T-helper 2 cell (primary cell): Measurements from ENCODE around the gene A4GNT.
"Not testable (repeated sequence)": the region's sequence is repeated elsewhere in the genome, so short reads cannot be mapped to it uniquely, and the experiment has no call there.

Experiments used
- DNase-seq, 5 experiments: peaks; one replicate each; pipeline versions ENCODE4 v3.0.0 to v3.0.0-alpha.2; 2012 to 2022
- total RNA-seq, 2 donors: gene quantifications; one replicate each; lab custom pipeline; 2026; lab: John Stamatoyannopoulos, UW

A4GNT gene
- 0 reads per million in 2 donors for total RNA-seq

DNA sequence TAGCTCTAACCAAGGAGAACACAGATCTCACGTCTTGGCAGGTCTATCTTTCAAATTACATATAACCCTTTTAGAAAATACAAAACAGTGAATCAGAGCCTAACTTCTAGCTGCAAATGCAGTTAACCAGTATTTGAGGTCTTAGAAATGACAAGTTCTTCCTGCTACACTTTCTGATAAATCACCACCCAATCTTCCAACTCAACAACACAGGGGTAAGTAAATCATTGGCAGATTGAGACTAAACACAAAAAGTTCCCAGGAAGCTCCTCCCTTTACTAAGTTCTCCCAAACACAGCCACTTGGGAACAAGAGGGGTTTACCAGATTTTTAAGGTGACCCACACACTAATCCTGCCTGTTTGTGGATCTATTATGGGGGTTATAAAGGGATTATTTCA lies at the start of gene A4GNT:
Gene A4GNT, minus strand, starts transcription at position 152 of the 400 bp plus-strand sequence. CDS start 1,134 bp downstream, outside the sequence.
- DNase-seq, result no peak

DNA sequence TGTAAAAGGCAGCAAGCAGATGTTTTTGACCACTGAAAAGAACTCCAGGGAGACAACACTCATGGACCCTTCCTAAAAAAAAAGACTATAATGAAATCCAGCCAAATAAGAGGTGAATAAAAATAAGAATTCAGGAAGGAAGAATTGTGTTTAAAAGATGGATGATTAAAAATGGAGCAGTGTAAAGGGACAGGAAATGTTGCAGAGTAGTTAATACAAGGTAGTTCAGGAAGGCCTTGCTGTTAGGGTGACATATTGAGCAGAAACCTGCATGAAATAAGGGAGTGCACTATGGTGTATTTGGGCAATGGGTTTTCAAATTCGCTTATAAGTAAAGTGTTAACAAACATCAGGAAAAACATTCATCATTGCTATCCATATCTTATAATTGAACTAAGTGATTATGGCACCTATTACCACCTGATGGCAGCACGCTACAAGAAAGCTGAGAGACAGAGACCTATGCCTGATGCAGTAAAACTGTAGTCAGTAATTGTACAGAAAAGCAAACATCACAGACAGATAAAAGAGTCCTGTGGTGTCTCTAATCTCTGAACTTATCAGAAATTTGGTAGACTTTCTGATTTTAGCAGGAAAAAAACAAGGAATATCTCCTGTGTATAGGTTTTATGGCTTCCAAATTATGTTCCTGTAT lies 48.3 kb upstream of the A4GNT start:
- DNase-seq, result peak in 1 of 5 experiments; percentile 67

DNA sequence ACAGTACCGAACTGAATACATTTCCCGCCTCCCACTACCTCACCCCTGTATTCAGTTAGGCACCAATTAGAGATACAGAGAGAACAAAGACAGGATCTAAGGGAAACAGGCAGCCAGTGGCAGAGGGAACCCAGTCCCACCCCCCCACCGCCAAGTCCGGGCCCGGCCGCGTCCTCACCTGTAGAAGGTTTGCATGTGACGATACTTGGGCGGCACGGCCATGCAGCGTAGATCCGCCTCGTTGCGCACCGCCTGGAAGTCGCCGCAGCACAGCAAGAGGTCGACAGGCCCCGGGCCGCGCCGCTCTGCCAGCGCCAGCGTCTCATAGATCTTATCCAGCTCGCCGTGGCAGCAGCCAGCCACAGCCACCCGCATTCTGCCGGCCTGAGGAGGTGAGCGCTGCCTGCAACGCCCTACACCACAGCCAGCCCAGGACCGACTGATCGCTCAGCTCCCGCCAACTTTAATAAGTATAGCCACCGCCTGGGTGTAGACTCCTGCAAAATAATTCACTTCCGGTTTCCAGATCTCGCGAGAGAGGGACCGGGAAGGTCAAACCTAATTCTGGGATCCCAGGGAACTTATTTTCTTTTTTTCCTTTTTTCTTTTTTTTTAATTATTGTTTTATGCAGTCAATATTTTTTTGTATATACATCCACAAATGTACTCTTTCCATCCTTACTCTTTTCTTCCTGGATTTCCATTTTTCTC lies 42.4 kb upstream of the A4GNT start, which contains the start of gene DBR1:
Gene DBR1, minus strand, starts transcription at position 501 of the 711 bp plus-strand sequence. Its CDS starts 126 bp downstream, at position 375.
- peak; percentile 33 to 86 (median 64) for DNase-seq

GRCh38 chr3:138173769-138174420 lies 41.7 kb upstream of the A4GNT start:
- peak in 1 of 5 experiments; percentile 12 for DNase-seq

DNA sequence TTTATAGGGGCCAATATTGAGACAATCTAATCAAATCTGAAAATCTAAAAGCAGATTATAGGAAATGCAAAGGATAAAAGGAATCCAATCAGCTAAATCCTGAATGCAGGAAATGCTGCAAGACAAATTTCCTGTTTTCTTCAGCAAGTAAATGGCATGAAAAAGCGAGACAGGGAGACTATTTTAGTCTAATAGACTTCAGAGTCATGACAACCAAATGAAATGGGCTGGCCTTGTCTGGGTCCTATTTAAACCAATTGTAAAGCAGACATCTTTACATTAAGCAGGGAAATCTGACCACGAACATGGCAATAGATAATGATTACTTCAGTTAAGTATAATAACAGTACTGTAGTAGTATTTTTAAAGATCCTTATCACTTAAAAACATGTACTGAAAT lies 40.4 kb upstream of the A4GNT start:
- DNase-seq, result peak in 1 of 5 experiments; percentile 27

DNA sequence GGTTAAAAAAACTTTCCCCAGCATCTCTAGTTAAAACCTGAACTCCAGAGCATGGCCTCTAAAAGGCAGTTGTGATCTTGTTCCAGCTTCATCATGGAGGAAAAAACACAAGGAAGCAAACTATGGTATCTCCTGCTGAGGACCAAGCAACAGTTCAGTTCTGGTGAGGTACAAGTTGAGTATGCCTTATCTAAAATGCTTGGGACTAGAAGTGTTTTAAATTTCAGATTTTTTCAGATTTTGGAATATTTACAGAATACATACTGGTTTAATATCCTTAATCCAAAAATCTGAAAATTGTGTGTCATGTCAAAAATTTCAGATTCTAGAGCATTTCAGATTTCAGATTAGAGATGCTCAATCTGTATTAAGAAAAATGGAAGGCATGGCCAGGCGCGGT lies 32.9 kb upstream of the A4GNT start:
- no peak for DNase-seq

DNA sequence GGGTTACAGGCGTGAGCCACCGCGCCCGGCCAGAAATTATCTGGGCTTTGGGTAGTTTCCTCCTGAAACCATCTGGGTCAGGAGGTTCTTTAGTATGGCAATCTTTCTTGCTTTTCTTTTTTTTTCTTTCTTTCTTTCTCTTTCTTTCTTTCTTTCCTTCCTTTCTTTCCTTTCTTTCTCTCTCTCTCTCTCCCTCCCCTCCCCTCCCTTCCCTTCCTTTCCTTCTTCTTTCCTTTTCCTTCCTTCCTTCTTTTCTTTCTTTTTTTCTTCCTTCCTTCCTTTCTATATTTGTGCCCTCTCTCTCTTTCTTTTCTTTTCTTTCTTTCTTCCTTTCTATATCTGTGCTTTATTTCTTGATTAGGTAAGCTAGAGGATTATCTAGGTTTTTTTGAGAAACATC lies 25.6 kb upstream of the A4GNT start:
- no peak for DNase-seq

DNA sequence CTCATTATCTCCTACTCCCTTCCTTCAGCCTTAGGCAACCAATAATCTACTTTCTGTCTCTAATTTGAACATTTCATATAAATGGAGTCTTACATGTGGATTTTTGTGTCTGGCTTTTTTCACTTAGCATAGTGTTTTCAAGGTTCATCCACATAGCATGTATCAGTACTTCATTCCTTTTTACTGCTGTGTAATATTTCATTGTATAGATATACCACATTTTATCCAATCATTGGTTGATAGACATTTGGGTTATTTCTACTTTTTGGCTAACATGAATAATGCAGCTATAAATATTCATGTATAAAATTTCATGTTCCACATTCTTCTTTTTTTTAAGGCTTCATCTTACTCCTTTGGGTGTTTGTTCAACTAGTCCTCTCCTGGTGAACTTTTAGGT lies 22.3 kb upstream of the A4GNT start:
- no peak for DNase-seq

DNA sequence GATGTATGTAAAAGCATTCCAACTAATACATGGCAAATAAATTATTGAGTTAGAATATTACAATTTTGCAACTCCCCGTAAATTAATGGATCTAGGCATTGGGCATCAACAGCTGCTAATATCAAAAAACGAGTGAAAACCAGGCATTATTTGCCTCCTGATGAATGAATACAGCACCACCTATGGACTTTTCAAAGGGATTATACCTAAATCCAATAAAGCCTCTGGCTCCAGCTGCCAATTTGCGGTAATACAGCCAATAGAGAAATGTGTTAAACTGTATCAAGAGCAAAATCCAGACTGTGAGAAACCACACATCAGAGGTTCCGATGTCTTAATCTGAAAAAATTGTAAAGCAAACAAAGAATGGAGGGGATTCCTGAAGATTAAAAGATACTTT lies 16.3 kb upstream of the A4GNT start:
- DNase-seq, result no peak

- not testable (repeated sequence) for DNase-seq
Measured at GRCh38 chr3:138142181-138142580, 10.0 kb upstream of the A4GNT start.

- DNase-seq, result no peak
Measured at GRCh38 chr3:138140940-138141339, 8.8 kb upstream of the A4GNT start.

GRCh38 chr3:138139691-138140090 lies 7.5 kb upstream of the A4GNT start:
- DNase-seq, result no peak

- no peak for DNase-seq
Measured at GRCh38 chr3:138137861-138138260, 5.7 kb upstream of the A4GNT start.

DNA sequence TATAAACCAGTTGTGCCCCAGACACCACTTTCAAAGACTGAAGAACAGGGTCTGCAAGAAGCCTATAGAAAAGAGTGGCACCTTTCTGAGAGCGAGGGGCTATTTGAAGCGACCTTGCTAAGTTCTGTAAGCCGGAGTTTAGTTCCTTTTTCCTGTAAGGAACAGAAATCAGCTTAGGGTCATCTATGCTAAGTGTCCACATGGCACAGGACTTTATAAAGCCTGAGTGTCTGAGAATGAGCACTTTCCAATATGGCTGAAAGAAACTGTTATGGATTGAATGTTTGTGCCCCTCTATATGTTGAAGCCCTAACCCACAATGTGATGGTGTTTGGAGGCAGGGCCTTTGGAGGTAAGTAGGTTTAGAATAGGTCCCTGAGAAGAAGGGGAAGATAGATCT lies 4.0 kb upstream of the A4GNT start:
- no peak for DNase-seq

- no peak for DNase-seq
Measured at GRCh38 chr3:138135833-138136194, 3.6 kb upstream of the A4GNT start.

DNA sequence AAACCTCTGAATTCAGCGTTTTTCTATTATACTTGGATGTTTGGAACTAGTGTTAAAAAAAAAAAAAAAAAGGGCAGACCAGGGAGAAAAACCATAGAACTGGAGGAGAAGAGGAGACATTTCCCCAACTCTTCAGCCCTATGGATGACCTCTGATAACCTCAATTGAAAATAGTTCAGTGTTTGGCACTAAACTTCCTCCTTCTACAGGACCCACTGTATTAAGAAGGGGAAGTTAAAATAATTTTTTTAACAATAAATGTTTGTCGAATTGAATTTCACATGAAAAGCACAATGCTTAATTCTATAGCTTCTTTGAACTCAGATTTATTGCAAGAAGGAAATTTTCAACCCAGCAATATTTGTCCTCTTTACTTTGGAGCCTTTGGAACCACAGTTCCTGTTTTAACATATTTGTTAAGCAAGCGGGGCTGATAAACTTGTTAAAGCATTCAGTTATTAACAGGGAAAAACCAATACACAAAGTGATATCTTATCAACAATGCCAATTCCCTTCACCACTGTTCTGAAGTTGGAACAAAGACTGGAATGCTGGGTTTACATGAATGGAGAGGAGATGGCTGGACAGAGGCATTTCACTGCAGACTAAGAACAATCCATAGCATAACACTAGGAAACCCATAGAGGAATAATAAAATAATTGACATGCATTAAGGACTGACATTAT lies 3.1 kb upstream of the A4GNT start:
- DNase-seq, result no peak

DNA sequence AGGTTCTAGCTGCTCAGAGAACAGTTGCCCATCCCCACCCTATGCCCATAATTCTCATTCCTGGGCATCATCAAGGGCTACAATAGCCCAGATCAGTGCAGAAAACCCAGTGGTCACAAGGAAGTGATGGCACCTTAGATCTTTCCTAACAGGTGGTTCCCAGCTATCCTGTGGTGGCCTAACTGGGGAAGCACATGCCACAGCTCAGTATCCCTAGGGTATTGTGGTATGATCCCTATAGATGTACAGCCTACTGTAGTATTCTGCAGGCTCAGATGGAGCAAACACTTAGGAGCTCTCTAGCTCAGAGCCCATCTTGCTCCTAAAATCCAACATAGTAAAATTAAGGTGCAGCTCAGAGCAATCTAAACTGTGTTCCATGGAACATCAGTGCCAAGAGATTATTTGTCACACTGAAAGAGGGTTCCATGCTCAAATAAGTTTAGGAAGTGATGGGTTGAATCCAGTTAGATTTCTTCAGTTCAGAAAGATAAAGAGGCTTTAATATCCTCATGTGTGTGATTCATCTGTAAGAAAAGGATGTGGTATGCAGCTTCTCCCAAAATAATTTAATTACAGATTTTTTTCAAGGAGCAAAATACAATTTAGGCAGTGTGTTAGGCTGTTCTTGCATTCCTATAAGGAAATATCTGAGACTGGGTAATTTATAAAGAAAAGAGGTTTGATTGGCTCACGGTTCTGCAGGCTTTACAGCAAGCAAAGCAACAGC lies 4.4 kb downstream of the A4GNT start:
- no peak for DNase-seq

DNA sequence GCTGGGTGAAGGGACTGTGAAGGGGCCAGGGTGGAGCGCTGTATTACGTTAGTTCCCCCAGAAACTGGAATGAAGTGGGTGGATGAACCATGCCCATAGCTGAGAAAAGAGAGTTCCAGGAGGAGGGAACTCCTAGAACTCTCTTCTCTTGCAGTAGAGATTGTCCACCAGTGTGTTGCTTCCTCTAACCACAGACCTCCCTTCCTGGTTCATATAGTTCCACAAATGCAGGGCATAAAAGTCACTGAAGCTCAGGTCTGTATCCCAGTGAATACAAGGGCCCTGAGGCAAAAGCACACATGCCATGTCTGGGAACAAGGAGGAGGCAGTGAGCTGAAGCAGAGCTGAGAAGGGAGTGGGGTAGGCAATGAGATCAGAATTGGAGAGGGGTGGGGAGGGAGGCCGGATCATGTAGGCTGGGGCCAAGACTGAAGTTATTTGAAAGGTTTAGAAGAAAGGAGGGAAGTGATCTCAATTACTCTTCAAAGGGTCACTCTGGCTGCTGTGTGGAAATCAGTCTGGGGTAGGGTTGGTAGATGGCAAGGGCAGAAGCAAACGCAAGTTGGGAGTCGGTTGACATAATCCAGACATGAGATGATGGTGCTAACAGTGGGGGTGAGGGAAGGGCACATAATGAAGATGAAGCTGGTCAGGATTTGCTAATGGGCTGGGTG lies 6.5 kb downstream of the A4GNT start:
- DNase-seq, result no peak

- DNase-seq, result no peak
Measured at GRCh38 chr3:138124706-138125355, 7.4 kb downstream of the A4GNT start.

DNA sequence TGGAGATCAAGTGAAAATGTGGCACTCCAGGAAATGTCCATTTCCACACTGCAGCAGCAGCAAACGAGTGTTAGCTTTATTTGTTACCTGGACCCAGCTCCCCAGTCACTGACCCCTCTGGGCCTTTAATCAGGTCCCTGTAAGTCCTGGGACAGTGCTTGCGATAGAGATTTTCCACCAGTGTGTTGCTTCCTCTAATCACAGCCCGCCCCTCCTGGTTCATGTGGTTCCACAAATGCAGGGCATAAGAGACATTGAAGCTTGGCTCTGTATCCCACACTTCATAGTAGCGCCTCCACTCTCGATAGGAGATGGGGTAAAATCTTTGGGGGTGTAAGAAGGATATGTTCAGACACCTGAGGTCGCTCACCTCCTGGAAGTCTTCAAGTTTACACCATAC lies 8.0 kb downstream of the A4GNT start:
- DNase-seq, result no peak

DNA sequence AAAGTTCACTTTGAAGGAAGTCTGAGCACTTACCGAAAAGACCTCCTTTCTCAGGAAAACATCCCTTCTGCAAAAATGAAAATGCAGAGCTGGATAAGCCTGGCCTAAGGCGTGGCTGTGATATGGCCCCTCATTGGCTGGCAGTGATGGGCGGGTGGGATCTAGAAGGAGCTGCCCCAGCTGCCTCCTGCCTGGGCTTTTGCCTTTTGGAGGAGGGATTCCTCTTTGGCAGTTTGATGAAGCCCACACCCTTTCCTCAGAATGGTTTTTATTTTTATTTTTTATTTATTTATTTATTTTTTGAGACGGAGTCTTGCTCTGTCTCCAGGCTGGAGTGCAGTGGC lies 12.8 kb downstream of the A4GNT start:
- no peak for DNase-seq
